Stimulated activated effector memory CD8-positive, alpha-beta T cell treated with anti-CD3 and anti-CD28 coated beads, Interleukin-12 subunit alpha, Interleukin-12 subunit beta, amount 100 ng/mL, for 72 hours (primary cell): ENCODE data around the gene LHX3.
"Not testable (repeated sequence)": the region's sequence is repeated elsewhere in the genome, so short reads cannot be mapped to it uniquely, and the experiment has no call there.

Experiments
- ATAC-seq: fragments of 150-1000 bp; cut with Tn5 transposase; 2 replicates; pipeline ENCODE4 v1.10.0; 2021
- DNase-seq, 2 donors: peaks; one replicate each; pipeline ENCODE4 v3.0.0; 2021 to 2022; ENCODE audit warnings: low spot score in 2 of 2
- H3K27ac Mint-ChIP-seq: one replicate; pipeline ENCODE4 v1.8.0; 2022; ENCODE audit warnings: mild to moderate bottlenecking, mixed read lengths
- H3K36me3 Mint-ChIP-seq: one replicate; pipeline ENCODE4 v1.8.0; 2022; ENCODE audit warnings: mild to moderate bottlenecking, mixed read lengths
- H3K4me1 Mint-ChIP-seq: one replicate; pipeline ENCODE4 v1.8.0; 2022; ENCODE audit warnings: mixed read lengths
- H3K4me3 Mint-ChIP-seq: one replicate; pipeline ENCODE4 v1.8.0; 2022; ENCODE audit warnings: mild to moderate bottlenecking, mixed read lengths
- H3K9me3 Mint-ChIP-seq: one replicate; pipeline ENCODE4 v1.8.0; 2022; ENCODE audit warnings: mixed read lengths

LHX3 gene

DNA sequence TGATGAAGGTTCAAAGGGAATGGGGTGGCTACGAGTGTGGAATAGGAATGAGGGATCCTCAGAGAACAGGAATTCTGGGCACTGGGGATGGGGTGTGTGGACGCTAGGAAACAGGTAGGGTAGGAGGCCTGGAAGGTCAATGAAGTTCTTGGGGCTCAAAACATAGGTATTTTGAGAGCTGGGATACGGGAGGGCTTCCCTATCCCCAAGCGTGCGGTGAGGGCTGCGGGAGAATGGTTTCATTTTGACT, 40.0 kb upstream of the LHX3 start:
- peak overlapping the region; percentile 89 for H3K4me3 Mint-ChIP-seq
- H3K36me3 Mint-ChIP-seq, result peaks cover 7% of the 10 kb centered on the region
- DNase-seq, result no peak
- no peak for ATAC-seq
- peak overlapping the region; percentile 82 for H3K27ac Mint-ChIP-seq
- no peaks in the 10 kb centered on the region for H3K9me3 Mint-ChIP-seq
- peaks cover 36% of the 10 kb centered on the region for H3K4me1 Mint-ChIP-seq

DNA sequence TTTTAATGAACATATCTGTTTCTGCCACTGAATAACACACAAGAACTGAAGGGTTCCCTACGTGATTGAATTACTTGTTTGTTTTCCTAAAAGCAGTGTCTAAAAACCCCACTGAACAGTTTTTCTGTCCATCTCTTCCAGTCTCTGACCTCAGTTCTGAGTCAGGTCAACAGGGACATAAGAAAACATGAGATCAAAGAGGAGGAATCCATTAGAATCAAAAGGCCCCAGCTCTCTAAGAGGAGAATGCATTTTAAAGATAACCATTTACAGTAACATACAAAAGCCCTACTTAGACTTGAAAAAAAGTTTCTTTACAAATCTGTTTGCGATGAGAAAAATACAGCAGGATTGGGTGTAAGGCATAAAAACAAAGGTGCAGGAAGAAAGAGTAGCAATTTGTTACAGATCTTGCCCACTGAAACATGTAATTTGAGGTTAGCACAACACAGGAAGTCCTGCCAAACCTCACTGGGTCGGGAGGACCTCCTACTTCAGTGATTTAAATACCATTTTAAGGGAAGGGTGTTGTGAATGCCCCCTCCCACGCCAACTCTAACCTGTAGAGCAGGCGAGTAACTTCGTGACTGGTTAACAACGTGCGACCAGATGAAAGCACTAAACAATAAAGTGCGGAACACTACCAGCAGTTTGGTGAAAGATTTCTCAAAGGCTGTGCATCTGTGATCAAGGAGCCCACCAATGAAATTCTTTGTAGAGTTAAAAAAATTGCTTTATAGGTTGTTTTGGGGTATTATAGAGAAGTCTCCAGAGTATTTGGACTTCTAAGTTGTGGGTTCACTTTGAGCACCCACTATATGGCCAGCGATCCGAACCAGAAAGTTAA, 39.4 kb upstream of the LHX3 start:
- H3K4me3 Mint-ChIP-seq, result peak overlapping the region; percentile 89
- no peaks in the 10 kb centered on the region for H3K9me3 Mint-ChIP-seq
- peaks cover 41% of the 10 kb centered on the region for H3K4me1 Mint-ChIP-seq
- peak; percentile 83 for ATAC-seq
- H3K27ac Mint-ChIP-seq, result peak overlapping the region; percentile 82
- peaks cover 7% of the 10 kb centered on the region for H3K36me3 Mint-ChIP-seq
- DNase-seq, result peak; percentile 34 to 80

DNA sequence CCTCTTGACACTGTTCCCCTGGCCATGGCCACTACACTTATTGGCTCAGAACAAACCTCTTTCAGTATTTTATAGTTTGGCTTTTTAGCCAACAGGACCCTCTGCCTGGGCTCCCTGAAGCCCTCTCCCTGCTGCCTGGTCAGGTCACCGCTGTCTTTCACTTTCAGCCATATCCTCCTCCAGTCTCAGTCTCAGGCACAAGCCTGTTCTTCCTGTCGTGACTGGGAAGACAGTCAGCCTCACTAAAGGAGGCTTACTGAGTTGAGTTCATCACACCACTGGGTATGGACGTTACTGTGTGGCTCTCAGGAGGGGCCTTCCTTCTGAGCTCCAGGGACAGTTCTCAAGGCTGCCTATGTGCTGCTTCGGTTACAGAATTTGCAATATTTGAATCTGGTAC, 38.7 kb upstream of the LHX3 start:
- Mint-ChIP-seq H3K36me3 (peaks cover 8% of the 10 kb centered on the region), H3K4me1 (peaks cover 48% of the 10 kb centered on the region), H3K4me3 (peak overlapping the region; percentile 89), H3K9me3 (no peaks in the 10 kb centered on the region), H3K27ac (peak overlapping the region; percentile 82)
- ATAC-seq, result no peak
- DNase-seq, result no peak

DNA sequence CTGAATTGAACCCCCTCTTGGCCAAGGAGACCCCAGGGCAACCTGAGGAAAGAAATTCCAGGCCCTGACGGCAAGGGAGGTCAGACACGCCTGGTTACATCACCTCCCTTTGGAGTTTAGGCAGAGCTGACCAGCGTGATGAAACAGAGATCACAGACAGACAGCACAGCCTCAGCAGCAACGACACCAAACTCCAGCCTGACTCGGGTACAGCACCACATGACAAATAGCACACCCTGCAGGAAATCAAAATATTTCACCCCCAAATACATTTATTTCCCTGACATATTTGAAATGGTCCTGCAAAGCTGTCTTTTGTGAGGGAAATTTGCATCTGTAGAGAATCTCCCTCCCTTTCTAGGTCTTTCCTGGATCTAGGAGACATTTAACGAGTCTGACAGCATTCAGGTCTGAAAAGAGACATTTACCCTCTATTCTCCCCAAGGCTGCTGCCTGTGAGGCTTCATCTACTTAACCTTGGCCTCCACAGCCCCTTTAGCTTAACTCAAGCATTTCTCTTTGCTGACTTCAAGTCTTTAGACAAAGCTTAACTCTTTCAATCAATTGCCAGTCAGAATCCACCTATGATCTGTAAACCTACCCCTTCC, 38.1 kb upstream of the LHX3 start:
- H3K36me3 Mint-ChIP-seq, result peaks cover 13% of the 10 kb centered on the region
- H3K27ac Mint-ChIP-seq, result peak overlapping the region; percentile 82
- H3K4me3 Mint-ChIP-seq, result peak overlapping the region; percentile 89
- ATAC-seq, result no peak
- DNase-seq, result no peak
- peaks cover 54% of the 10 kb centered on the region for H3K4me1 Mint-ChIP-seq
- no peaks in the 10 kb centered on the region for H3K9me3 Mint-ChIP-seq

DNA sequence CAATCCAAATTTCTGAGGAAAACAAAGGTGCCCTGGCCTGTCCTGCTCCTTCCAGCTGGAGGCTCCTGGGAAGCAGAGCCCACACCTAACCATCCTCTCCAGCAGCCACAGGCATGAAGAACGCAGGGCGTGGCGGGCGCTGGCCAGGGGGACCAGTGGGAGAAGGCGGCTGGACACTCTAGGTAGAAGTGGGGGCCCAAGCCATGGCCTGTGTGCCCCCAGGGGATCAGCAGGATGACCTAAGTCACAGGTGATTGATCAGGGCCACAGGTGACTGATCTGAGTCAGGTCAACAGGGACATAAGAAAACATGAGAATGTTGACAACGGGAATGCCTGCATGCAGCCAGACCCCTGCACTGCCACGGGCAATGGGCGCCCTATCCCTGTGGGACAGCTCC, 37.3 kb upstream of the LHX3 start:
- DNase-seq (no peak), ATAC-seq (no peak)
- Mint-ChIP-seq H3K36me3 (peaks cover 13% of the 10 kb centered on the region), H3K9me3 (no peaks in the 10 kb centered on the region), H3K27ac (peak overlapping the region; percentile 52), H3K4me3 (no peak overlapping the region), H3K4me1 (peaks cover 58% of the 10 kb centered on the region)

DNA sequence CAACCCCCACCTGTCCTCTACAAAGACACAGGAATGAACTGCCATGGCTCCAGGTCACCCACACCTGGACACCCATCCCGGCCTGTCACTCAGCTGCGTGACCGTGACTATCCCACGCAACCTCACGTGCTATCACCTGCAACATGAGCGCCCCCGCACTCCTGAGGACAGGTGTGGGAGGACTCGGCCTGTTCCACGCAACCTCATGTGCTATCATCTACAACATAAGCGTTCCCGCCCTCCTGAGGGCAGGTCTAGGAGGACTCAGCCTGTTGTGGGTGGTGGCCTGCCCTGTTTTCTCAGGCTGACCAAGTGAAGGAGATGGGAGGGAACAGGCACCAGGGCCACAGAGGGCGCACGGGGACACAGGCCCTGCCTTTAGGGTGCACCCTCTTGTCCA, 36.6 kb upstream of the LHX3 start:
- H3K4me1 Mint-ChIP-seq, result peaks cover 58% of the 10 kb centered on the region
- no peak overlapping the region for H3K4me3 Mint-ChIP-seq
- H3K27ac Mint-ChIP-seq, result peak overlapping the region; percentile 52
- no peak for ATAC-seq
- no peak for DNase-seq
- H3K9me3 Mint-ChIP-seq, result no peaks in the 10 kb centered on the region
- H3K36me3 Mint-ChIP-seq, result peaks cover 13% of the 10 kb centered on the region

DNA sequence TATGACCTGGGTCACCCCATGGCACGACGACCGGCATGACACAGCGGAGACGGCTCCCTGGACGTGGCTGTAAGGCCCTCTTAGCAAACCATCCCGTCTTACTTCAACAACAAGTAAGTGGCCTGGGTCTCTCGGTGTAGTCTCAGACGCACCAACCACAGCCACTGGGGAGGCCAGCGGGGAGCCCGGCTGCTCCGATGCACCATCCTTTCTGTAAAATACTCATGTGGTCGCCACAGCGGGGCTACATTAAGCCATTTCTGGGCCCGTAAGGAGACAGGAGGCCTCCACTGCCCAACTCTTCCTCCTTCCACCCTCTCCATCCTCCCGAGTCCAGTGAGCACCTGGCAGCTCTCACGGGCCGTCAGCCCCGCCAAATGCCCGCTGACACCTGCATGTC, 36.0 kb upstream of the LHX3 start:
- DNase-seq, result no peak
- no peak for ATAC-seq
- H3K4me3 Mint-ChIP-seq, result no peak overlapping the region
- H3K9me3 Mint-ChIP-seq, result no peaks in the 10 kb centered on the region
- H3K36me3 Mint-ChIP-seq, result peaks cover 19% of the 10 kb centered on the region
- peaks cover 58% of the 10 kb centered on the region for H3K4me1 Mint-ChIP-seq
- peak overlapping the region; percentile 52 for H3K27ac Mint-ChIP-seq

DNA sequence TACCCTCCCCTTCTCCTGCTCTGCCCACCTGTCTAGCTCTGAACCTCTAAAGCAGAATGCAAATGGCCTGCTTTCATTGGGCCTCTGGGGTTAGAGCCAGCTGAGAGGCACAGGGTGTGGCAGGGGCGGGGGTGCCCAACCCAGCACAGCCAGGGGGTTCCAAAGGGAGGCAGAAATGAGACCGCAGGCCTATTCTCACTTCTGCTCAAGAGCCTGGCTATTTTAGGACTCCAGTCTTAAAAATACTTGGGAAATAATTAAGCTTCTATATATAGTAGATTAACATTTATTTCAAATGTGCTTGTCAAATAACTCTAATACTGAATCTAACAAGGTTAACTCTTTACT, 35.0 kb upstream of the LHX3 start:
- H3K36me3 Mint-ChIP-seq, result peaks cover 23% of the 10 kb centered on the region
- no peak overlapping the region for H3K27ac Mint-ChIP-seq
- no peak for ATAC-seq
- DNase-seq, result no peak
- peaks cover 61% of the 10 kb centered on the region for H3K4me1 Mint-ChIP-seq
- H3K9me3 Mint-ChIP-seq, result no peaks in the 10 kb centered on the region
- H3K4me3 Mint-ChIP-seq, result no peak overlapping the region

DNA sequence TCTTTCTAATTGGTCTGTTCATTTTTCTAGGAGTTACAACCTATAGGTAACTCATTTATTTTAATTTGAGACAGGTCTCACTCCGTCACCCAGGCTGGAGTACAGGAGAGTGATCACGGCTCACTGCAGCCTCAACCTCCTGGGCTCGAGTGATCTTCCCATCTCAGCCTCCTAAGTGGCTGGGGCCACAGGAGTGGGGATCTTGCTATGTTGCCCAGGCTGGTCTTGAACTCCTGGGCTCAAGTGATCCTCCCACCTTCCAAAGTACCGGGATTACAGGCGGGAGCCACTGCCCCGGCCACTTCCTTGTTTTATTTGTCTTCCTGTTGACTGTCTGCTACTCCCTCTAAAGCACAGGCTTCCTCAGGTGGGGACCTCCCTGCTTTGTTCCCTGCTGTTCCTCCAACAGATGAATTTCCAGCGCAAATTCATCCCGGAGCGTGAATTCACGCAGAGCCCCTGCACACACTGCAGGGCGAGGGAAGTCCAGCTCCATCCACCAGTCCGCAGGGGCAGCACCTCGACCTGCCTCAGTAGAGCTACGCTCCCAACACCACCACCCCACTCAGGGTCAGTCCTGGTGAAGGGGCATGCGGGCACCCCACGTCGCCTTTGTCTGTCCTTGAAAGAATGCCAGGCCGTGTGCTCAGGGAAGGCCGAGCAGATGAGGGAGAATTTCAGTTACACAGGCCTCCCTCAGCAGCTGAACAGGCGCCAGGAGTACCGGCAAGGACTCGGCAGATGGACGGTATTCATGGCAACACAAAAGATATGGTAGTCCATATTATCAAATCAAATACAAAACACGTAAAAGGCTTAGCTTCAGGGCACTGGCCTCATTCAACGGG, 34.4 kb upstream of the LHX3 start:
- no peak overlapping the region for H3K4me3 Mint-ChIP-seq
- H3K36me3 Mint-ChIP-seq, result peaks cover 18% of the 10 kb centered on the region
- no peak overlapping the region for H3K27ac Mint-ChIP-seq

DNA sequence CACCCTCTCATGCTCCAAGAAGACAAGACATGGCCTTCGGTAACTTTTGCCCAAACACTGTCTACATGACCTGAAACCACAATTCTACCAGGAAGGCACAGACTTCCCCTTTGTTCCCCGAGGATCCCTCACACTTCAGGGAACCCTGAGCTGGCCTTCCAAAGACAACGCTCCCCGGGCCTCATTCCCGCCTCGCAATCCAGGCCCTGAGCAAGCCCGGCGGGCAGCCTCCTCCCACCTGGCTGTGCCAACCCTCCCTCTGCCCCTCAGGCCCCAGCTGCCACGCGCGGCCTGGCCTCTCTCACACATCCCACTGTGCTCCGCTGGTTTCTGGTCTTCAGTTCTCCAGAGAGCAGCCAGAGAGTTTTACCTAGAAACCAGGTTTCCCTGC, 33.4 kb upstream of the LHX3 start:
- Mint-ChIP-seq H3K27ac (no peak overlapping the region), H3K4me3 (no peak overlapping the region), H3K4me1 (peaks cover 59% of the 10 kb centered on the region), H3K36me3 (peaks cover 23% of the 10 kb centered on the region), H3K9me3 (no peaks in the 10 kb centered on the region)
- no peak for DNase-seq
- no peak for ATAC-seq

More for the DNA sequence above, 34.4 kb upstream of the LHX3 start:
- H3K9me3 Mint-ChIP-seq, result no peaks in the 10 kb centered on the region
- ATAC-seq (no peak), DNase-seq (no peak)
- peaks cover 61% of the 10 kb centered on the region for H3K4me1 Mint-ChIP-seq

DNA sequence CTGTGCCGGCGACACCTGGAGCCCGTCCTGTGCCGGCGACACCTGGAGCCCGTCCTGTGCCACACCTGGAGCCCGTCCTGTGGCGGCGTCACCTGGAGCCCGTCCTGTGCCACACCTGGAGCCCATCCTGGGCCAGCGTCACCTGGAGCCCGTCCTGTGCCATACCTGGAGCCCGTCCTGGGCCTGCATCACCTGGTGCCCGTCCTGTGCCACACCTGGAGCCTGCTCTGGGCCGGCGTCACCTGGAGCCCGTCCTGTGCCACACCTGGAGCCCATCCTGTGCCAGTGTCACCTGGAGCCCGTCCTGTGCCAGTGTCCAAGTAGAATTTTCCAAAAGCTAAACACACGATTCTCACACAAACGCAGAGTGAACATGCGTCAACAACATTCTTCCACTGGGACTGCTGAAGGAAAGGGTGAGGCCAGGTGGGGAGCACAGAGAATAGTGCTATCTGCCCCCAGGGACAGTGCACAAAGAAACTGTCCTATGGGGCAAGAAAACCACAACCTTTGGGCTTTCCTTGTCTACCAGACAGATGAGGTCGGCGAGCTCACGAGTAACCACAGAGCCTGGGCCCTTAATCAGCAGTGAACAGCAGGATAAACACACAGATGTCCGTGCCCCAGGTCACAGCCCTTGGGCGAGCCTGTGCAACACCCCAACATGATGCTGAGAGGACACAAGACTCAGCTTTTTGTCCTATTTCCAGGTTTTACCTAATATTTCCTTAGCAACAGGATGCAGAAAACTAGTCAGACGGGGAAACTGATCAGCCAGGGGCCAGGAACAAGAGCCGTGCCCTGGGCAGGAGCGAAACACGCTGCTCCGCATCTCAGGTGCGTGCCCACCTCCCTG, 32.8 kb upstream of the LHX3 start:
- Mint-ChIP-seq H3K27ac (no peak overlapping the region), H3K9me3 (no peaks in the 10 kb centered on the region), H3K4me3 (no peak overlapping the region), H3K36me3 (peaks cover 30% of the 10 kb centered on the region), H3K4me1 (peaks cover 58% of the 10 kb centered on the region)
- ATAC-seq (no peak), DNase-seq (no peak)

DNA sequence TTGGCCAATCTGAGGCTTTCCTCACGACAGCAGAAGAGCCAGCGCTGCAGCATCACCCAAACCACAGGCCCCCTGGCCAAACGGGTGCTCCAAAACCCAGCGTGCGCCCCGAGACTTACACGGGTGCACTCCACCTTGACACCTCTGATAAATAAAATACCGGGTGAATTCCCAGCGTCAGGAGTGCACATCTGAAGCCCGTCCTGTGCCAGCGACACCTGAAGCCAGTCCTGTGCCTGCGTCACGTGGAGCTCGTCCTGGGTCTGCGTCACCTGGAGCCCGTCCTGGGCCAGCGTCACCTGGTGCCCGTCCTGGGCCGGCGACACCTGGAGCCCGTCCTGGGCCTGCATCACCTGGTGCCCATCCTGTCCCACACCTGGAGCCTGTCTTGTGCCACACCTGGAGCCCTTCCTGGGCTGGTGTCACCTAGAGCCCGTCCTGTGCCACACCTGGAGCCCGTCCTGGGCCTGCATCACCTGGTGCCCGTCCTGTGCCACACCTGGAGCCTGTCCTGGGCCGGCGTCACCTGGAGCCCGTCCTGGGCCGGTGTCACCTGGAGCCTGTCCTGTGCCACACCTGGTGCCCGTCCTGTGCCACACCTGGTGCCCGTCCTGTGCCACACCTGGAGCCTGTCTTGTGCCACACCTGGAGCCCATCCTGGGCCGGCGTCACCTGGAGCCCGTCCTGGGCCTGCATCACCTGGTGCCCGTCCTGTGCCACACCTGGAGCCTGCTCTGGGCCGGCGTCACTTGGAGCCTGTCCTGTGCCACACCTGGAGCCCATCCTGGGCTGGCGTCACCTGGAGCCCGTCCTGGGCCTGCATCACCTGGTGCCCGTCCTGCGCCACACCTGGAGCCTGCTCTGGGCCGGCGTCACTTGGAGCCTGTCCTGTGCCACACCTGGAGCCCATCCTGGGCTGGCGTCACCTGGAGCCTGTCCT, 31.8 kb upstream of the LHX3 start:
- DNase-seq, H3K4me3 Mint-ChIP-seq, H3K9me3 Mint-ChIP-seq, H3K27ac Mint-ChIP-seq, ATAC-seq: not testable (repeated sequence)
- Mint-ChIP-seq H3K36me3 (peaks cover 38% of the 10 kb centered on the region), H3K4me1 (peaks cover 57% of the 10 kb centered on the region)

DNA sequence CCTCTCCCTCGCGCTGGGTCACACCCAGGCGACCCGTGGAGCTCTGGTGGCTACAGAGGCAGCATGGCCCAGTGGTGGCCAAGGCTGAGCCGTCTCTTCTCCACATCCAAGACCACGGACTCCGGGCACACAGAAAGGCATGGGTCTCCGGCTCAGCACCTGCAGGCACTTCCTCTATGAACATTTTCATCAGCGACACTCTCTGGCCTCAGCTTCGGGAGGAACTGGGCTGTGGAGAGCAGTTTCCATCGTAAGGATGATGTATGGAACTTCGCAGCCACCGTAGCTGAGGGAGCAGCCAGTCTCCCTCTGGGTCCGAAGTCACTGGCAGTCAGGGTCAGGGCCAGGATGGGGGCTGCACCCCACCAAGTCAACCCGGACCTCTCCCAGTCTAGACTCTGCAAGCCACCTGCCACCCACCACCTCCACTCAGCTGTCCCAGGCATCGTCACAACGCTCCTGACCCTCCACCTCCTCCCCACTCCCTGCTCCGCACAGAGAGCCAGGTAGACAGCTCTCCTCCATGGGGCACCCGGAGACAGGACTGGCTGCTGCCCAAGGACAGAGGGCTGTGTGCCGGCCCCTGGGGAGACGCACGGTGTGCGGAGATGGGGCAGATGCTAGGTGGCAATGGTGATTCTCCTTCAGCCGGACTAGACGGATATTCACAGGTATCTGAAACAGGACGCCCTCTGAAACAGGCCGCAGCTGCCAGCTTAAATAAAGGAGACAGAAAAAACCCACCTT, 31.0 kb upstream of the LHX3 start:
- Mint-ChIP-seq H3K4me1 (peaks cover 49% of the 10 kb centered on the region), H3K4me3 (no peak overlapping the region), H3K9me3 (no peaks in the 10 kb centered on the region), H3K36me3 (peaks cover 46% of the 10 kb centered on the region), H3K27ac (no peak overlapping the region)
- no peak for DNase-seq
- ATAC-seq, result no peak

DNA sequence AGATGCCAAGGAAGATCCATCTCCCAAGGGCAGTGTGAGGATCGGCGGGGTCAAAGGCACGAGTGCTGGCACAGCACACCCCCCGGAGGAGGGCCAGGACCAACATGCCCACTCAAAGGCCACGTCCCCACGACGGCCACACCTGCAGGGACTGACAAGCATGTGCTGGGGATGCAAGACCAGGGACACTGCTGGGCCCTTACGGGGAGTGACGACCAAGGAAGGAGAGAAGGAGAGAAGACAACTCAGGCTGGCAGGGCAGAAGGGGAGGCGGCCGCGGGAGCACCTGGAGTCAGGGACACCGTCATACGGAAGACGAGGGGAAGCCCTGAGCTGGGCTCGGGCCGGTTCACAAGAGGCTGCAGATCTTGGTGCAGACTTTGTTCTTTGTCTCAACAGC, 30.2 kb upstream of the LHX3 start:
- ATAC-seq, result no peak
- peaks cover 48% of the 10 kb centered on the region for H3K36me3 Mint-ChIP-seq
- no peak overlapping the region for H3K27ac Mint-ChIP-seq
- H3K4me3 Mint-ChIP-seq, result no peak overlapping the region
- H3K4me1 Mint-ChIP-seq, result peaks cover 45% of the 10 kb centered on the region
- no peaks in the 10 kb centered on the region for H3K9me3 Mint-ChIP-seq
- DNase-seq, result no peak
